ENCODE measurements around the gene IL32. TPM values are rescaled to one million over a fixed set of nuclear protein-coding genes. Genes with fewer than 3 reads are reported as not detected.
A peak's percentile ranks its signal among the peaks of the same experiment; 100 is the strongest.

IL32 gene
- total and polyA plus RNA-seq, 4 donors = 83.7 to 275 (median 200) TPM

DNA sequence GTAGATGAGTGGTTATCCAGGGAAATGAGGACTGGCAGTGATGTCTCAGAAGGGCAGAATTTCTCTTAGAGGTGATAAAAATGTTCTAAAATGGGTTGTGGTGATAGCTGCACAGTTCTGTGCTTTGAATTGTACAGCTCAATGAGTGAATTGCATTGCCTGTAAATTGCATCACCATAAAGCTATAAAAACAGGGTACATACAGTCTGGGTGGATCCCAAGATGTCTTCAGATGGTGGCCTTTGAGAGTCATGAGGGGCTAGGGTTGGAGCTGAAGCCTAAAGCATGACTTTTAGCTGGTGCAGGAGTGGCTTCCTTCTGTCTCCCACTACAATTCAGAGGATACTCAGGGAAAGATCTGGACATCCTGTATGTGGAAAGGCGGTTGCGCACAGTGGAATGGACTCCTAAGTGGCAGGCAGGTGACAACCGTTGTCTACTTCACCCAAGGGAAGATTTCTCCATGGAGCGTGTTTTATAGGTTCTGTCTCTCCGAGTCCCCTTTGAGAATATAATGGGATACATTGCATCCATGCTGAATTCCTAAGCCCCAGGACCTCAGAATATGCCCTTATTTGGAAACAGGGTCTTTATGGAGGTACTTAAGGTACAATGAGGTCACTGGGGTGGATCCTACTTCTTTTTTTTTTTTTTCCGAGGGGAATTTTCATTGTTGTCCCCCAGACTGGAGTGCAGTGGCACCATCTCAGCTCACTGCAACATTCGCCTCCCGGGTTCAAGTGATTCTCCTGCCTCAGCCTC is 1.6 kb upstream of the IL32 start:
- no peak overlapping the region for H3K27ac ChIP-seq (ENCODE audit: low read depth in 1 of 2, low read length in 1 of 2)
- H3K27me3 ChIP-seq (ENCODE audit: control insufficient read depth in 3 of 3, insufficient read depth in 3 of 3, low read length in 2 of 3) = no peaks in the 10 kb centered on the region
- TF ChIP-seq, protein P1, sequence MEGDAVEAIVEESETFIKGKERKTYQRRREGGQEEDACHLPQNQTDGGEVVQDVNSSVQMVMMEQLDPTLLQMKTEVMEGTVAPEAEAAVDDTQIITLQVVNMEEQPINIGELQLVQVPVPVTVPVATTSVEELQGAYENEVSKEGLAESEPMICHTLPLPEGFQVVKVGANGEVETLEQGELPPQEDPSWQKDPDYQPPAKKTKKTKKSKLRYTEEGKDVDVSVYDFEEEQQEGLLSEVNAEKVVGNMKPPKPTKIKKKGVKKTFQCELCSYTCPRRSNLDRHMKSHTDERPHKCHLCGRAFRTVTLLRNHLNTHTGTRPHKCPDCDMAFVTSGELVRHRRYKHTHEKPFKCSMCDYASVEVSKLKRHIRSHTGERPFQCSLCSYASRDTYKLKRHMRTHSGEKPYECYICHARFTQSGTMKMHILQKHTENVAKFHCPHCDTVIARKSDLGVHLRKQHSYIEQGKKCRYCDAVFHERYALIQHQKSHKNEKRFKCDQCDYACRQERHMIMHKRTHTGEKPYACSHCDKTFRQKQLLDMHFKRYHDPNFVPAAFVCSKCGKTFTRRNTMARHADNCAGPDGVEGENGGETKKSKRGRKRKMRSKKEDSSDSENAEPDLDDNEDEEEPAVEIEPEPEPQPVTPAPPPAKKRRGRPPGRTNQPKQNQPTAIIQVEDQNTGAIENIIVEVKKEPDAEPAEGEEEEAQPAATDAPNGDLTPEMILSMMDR (IDR thresholded peaks at IDR 0.05; ENCODE audit: control extremely low read depth, extremely low read depth) = no peak
- H3K4me3 ChIP-seq = no peak overlapping the region
- peaks cover 2 to 26% (median 7%) of the 10 kb centered on the region in 5 donors for H3K4me1 ChIP-seq (ENCODE audit: control insufficient read depth in 5 of 5, insufficient read depth in 5 of 5, low read length in 5 of 5)
- 95 to 96% methylated on average over 8 of the region's 8 CpGs for WGBS, 2 donors
- ATAC-seq (ENCODE audit: insufficient read depth, low FRiP score) = no peak
- peaks cover 0 to 10% (median 0%) of the 10 kb centered on the region in 4 donors for H3K36me3 ChIP-seq (ENCODE audit: control insufficient read depth in 4 of 4, insufficient read depth in 4 of 4, low read length in 4 of 4)
- H3K9ac ChIP-seq (ENCODE audit: insufficient read depth in 1 of 2, low read length in 2 of 2) = no peak overlapping the region
- no peak for DNase-seq
- H3K9me3 ChIP-seq (ENCODE audit: control insufficient read depth in 4 of 4, insufficient read depth in 3 of 4, low read length in 3 of 4) = no peaks in the 10 kb centered on the region

DNA sequence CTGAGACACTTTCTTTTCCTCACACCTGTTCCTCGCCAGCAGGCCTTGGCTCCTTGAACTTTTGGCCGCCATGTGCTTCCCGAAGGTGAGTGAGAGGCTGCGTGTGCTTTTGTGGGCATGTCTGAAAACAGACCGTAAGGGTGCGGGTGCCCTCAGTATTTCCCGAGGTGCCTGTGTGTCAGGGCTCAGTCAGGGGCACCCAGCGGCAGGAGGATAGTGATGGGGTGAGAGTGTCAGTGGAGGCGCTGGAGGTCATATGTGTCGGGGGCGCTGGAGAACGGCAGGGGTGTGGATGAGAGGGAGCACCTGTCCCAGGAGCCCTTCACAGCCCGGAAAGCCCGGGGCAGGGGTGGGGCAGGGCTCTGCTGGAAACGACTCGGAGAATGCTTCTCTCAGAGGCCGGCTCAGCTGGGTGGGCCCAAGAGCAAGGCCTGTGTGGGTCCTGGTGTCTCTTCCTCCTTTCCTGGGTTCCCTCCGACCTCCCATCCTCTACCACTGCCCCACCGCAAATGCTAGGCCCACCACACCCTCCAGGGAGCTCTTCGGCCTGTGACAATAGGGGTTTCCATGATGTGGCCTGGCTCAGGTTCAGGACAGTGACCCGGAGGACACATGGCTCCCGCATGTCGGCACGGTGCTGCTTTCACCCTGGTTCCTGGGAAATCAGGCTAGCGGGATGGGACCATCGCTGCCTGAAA is 451 bp downstream of the IL32 start:
- Histone ChIP-seq H3K4me3 (peak overlapping the region; percentile 71), H3K36me3 (ENCODE audit: control insufficient read depth in 4 of 4, insufficient read depth in 4 of 4, low read length in 4 of 4) (peaks cover 0 to 17% (median 0%) of the 10 kb centered on the region in 4 donors), H3K9ac (ENCODE audit: insufficient read depth in 1 of 2, low read length in 2 of 2) (no peak overlapping the region), H3K4me1 (ENCODE audit: control insufficient read depth in 5 of 5, insufficient read depth in 5 of 5, low read length in 5 of 5) (peaks cover 0 to 22% (median 0%) of the 10 kb centered on the region in 5 donors), H3K27ac (ENCODE audit: low read depth in 1 of 2, low read length in 1 of 2) (peak overlapping the region; percentile 67 to 72), H3K27me3 (ENCODE audit: control insufficient read depth in 3 of 3, insufficient read depth in 3 of 3, low read length in 2 of 3) (no peaks in the 10 kb centered on the region), H3K9me3 (ENCODE audit: control insufficient read depth in 4 of 4, insufficient read depth in 3 of 4, low read length in 3 of 4) (no peaks in the 10 kb centered on the region)
- DNase-seq (no peak), ATAC-seq (ENCODE audit: insufficient read depth, low FRiP score) (peak; percentile 5)
- TF ChIP-seq, protein P1 (IDR thresholded peaks at IDR 0.05; ENCODE audit: control extremely low read depth, extremely low read depth) = no peak
- WGBS, 2 donors = 54 to 70% methylated on average over 25 to 26 of the region's 26 CpGs

DNA sequence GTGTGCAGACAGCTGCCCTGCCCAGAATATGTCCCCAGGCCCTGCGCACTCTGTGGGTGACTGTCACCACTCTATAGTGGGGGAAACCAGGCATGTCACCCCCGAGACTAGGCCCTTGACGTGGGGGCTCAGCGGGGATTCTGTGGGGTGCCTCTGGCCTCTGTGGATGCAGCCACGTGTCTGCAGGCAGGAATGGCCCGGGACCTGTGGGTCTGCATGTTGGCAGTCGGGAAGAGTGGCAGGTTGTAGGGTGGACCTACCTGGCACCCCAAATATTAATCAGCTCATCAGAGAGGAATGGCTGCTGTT is 954 bp downstream of the IL32 start:
- Histone ChIP-seq H3K36me3 (ENCODE audit: control insufficient read depth in 4 of 4, insufficient read depth in 4 of 4, low read length in 4 of 4) (peaks cover 0 to 17% (median 0%) of the 10 kb centered on the region in 4 donors), H3K27ac (ENCODE audit: low read depth in 1 of 2, low read length in 1 of 2) (peak overlapping the region in 1 of 2 donors; percentile 67), H3K9me3 (ENCODE audit: control insufficient read depth in 4 of 4, insufficient read depth in 3 of 4, low read length in 3 of 4) (no peaks in the 10 kb centered on the region), H3K9ac (ENCODE audit: insufficient read depth in 1 of 2, low read length in 2 of 2) (no peak overlapping the region), H3K4me1 (ENCODE audit: control insufficient read depth in 5 of 5, insufficient read depth in 5 of 5, low read length in 5 of 5) (peaks cover 0 to 22% (median 0%) of the 10 kb centered on the region in 5 donors), H3K4me3 (peak overlapping the region; percentile 71), H3K27me3 (ENCODE audit: control insufficient read depth in 3 of 3, insufficient read depth in 3 of 3, low read length in 2 of 3) (no peaks in the 10 kb centered on the region)
- no peak for ATAC-seq (ENCODE audit: insufficient read depth, low FRiP score)
- DNase-seq = no peak
- TF ChIP-seq, protein P1 (IDR thresholded peaks at IDR 0.05; ENCODE audit: control extremely low read depth, extremely low read depth) = no peak
- WGBS, 2 donors = 67 to 91% methylated on average over 7 of the region's 7 CpGs
